Spinal cord (tissue), 10 donors: ENCODE results near the gene POLR2H. TPM values are rescaled to one million over a fixed set of nuclear protein-coding genes. Genes with fewer than 3 reads are reported as not detected.
"Not testable (repeated sequence)": the region's sequence is repeated elsewhere in the genome, so short reads cannot be mapped to it uniquely, and the experiment has no call there.

Experiments
- DNase-seq, 6 donors: peaks; one replicate each; pipeline versions ENCODE4 v3.0.0 to v3.0.0-alpha.2; 2013 to 2015; ENCODE audit warnings: low spot score in 6 of 6, low read depth in 4 of 6
- H3K27ac ChIP-seq: one replicate; pipeline ENCODE4 v1.5.1; 2013; ENCODE audit warnings: low read depth, low read length, control low read depth
- H3K27me3 ChIP-seq: one replicate; pipeline ENCODE4 v1.6.1; 2013; ENCODE audit warnings: low read length; ENCODE audit not compliant: control insufficient read depth, insufficient read depth
- H3K36me3 ChIP-seq: one replicate; pipeline ENCODE4 v1.6.1; 2013; ENCODE audit warnings: low read length; ENCODE audit not compliant: control insufficient read depth, insufficient read depth
- H3K4me1 ChIP-seq: one replicate; pipeline ENCODE4 v1.6.1; 2013; ENCODE audit warnings: low read length; ENCODE audit not compliant: control insufficient read depth, insufficient read depth
- H3K4me3 ChIP-seq: one replicate; pipeline ENCODE4 v1.5.1; 2013; ENCODE audit warnings: low read depth, low read length, control low read depth
- H3K9me3 ChIP-seq: one replicate; pipeline ENCODE4 v1.6.1; 2013; ENCODE audit warnings: low read length; ENCODE audit not compliant: control insufficient read depth, insufficient read depth
- WGBS: methylation state at CpG from one replicate; pipeline ENCODE4 v1.1.5; 2013; ENCODE audit warnings: missing lambda C conversion rate; ENCODE audit not compliant: insufficient coverage; 5-methylcytosine and 5-hydroxymethylcytosine counted together
- polyA plus RNA-seq, 2 donors: library from polyadenylated mRNA; unstranded; fragments of 120-200 nt; gene quantifications; one replicate each; pipeline ENCODE4 v1.2.1, GENCODE V29; 2013; ENCODE audit not compliant: insufficient read length in 2 of 2
- total RNA-seq, 2 donors: library from RNA; depleted of rRNA in 1 of 2; stranded (reverse); fragments of 120-200 nt in 1 of 2; fragments of >200 nt in 1 of 2; gene quantifications; one replicate each; pipeline versions ENCODE4 v1.2.3 to v1.2.4, GENCODE V29; 2013 to 2014
- donor health status: healthy.

POLR2H gene
- total and polyA plus RNA-seq, 4 donors = 45.4 to 81.2 (median 65.5) TPM

DNA sequence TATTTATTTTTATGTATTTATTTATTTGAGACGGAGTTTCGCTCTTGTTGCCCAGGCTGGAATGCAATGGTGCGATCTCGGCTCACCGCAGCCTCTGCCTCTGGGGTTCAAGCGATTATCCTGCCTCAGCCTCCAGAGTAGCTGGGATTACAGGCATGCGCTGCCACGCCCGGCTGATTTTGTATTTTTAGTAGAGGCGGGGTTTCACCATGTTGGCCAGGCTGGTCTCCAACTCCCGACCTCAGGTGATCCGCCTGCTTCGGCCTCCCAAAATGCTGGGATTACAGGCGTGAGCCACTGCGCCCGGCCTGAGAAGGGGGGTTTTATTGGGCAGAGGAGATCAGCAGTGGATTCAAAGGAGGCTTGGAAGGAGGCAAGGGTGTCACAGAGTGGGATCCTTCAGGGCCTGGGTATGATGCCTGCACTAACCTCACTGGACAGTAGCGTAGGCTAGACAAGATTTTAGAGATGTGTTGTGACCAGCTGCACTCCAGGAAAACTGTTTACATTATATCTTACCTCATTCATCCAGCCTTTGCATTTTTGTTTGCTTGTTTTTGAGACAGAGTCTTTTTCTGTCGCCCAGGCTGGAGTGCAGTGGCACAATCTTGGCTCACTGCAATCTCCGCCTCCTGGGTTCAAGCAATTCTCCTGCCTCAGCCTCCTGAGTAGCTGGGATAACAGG lies 21.9 kb upstream of the POLR2H start:
- peak overlapping the region; percentile 88 for H3K27ac ChIP-seq
- H3K27me3 ChIP-seq, H3K9me3 ChIP-seq, DNase-seq, H3K4me3 ChIP-seq: not testable (repeated sequence)
- 82% methylated on average over 16 of the region's 19 CpGs for WGBS
- H3K36me3 ChIP-seq = peaks cover 48% of the 10 kb centered on the region
- H3K4me1 ChIP-seq = peaks cover 66% of the 10 kb centered on the region

DNA sequence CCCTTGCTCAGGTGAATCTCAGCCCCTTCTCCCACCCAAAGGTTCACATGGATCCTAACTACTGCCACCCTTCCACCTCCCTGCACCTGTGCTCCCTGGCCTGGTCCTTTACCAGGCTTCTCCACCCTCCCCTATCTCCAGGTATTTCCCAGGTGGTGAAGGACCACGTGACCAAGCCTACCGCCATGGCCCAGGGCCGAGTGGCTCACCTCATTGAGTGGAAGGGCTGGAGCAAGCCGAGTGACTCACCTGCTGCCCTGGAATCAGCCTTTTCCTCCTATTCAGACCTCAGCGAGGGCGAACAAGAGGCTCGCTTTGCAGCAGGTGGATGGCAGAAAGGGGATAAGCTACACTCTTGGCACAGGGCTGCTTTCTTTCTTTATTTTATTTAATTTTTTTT lies 19.6 kb upstream of the POLR2H start:
- no peaks in the 10 kb centered on the region for H3K9me3 ChIP-seq
- H3K27me3 ChIP-seq = no peaks in the 10 kb centered on the region
- H3K36me3 ChIP-seq = peaks cover 60% of the 10 kb centered on the region
- H3K4me1 ChIP-seq = peaks cover 72% of the 10 kb centered on the region
- no peak for DNase-seq
- WGBS = 94% methylated on average over 3 of the region's 7 CpGs
- no peak overlapping the region for H3K4me3 ChIP-seq
- H3K27ac ChIP-seq = no peak overlapping the region

DNA sequence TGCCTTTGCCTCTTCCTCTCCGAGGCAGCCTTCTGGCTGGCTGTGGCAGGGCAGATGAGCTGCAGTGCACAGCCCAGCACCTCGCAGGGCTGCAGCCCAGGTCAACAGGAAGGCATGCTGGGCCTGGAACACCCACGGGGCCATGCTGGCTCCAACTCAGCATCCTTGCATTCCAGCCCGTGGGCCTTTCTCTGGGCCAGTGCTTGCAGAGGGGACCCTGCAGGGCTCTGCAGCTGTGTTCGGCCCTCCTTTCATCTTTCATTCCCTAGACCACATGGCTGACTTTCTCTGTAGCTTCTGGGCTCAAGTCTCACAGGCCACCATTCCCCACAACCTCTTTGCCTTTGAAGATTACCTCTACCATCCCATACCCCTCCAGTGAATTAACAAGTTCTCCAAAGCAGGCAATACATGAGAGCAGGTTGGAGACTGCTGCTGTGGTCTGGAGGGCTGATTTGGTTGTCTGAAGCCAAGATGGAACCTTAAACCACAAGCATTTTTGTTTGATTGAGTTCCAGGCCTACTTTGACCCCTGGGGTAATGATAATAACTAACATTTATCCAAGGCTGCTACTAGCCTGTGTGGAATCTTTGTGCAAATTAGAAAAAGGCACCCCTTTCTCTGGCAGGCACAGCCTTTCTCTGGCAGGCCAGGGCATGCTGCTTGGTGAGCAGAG lies 18.2 kb upstream of the POLR2H start:
- Histone ChIP-seq H3K36me3 (peaks cover 66% of the 10 kb centered on the region), H3K9me3 (no peaks in the 10 kb centered on the region), H3K27ac (no peak overlapping the region), H3K4me3 (no peak overlapping the region), H3K27me3 (no peaks in the 10 kb centered on the region), H3K4me1 (peaks cover 62% of the 10 kb centered on the region)
- peak in 1 of 6 donors; percentile 68 for DNase-seq
- 47% methylated on average over 5 of the region's 5 CpGs for WGBS

DNA sequence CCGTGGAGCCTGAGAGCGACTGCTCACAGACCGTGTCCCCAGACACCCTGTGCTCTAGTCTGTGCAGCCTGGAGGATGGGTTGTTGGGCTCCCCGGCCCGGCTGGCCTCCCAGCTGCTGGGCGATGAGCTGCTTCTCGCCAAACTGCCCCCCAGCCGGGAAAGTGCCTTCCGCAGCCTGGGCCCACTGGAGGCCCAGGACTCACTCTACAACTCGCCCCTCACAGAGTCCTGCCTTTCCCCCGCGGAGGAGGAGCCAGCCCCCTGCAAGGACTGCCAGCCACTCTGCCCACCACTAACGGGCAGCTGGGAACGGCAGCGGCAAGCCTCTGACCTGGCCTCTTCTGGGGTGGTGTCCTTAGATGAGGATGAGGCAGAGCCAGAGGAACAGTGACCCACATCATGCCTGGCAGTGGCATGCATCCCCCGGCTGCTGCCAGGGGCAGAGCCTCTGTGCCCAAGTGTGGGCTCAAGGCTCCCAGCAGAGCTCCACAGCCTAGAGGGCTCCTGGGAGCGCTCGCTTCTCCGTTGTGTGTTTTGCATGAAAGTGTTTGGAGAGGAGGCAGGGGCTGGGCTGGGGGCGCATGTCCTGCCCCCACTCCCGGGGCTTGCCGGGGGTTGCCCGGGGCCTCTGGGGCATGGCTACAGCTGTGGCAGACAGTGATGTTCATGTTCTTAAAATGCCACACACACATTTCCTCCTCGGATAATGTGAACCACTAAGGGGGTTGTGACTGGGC lies 16.8 kb upstream of the POLR2H start:
- no peaks in the 10 kb centered on the region for H3K9me3 ChIP-seq
- DNase-seq = no peak
- no peaks in the 10 kb centered on the region for H3K27me3 ChIP-seq
- H3K36me3 ChIP-seq = peaks cover 64% of the 10 kb centered on the region
- 39% methylated on average over 14 of the region's 24 CpGs for WGBS
- H3K4me3 ChIP-seq = no peak overlapping the region
- peaks cover 48% of the 10 kb centered on the region for H3K4me1 ChIP-seq
- H3K27ac ChIP-seq = peak overlapping the region; percentile 79

DNA sequence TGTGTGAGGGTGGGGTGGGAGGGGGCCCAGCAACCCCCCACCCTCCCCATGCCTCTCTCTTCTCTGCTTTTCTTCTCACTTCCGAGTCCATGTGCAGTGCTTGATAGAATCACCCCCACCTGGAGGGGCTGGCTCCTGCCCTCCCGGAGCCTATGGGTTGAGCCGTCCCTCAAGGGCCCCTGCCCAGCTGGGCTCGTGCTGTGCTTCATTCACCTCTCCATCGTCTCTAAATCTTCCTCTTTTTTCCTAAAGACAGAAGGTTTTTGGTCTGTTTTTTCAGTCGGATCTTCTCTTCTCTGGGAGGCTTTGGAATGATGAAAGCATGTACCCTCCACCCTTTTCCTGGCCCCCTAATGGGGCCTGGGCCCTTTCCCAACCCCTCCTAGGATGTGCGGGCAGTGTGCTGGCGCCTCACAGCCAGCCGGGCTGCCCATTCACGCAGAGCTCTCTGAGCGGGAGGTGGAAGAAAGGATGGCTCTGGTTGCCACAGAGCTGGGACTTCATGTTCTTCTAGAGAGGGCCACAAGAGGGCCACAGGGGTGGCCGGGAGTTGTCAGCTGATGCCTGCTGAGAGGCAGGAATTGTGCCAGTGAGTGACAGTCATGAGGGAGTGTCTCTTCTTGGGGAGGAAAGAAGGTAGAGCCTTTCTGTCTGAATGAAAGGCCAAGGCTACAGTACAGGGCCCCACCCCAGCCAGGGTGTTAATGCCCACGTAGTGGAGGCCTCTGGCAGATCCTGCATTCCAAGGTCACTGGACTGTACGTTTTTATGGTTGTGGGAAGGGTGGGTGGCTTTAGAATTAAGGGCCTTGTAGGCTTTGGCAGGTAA lies 16.0 kb upstream of the POLR2H start:
- H3K4me3 ChIP-seq = no peak overlapping the region

DNA sequence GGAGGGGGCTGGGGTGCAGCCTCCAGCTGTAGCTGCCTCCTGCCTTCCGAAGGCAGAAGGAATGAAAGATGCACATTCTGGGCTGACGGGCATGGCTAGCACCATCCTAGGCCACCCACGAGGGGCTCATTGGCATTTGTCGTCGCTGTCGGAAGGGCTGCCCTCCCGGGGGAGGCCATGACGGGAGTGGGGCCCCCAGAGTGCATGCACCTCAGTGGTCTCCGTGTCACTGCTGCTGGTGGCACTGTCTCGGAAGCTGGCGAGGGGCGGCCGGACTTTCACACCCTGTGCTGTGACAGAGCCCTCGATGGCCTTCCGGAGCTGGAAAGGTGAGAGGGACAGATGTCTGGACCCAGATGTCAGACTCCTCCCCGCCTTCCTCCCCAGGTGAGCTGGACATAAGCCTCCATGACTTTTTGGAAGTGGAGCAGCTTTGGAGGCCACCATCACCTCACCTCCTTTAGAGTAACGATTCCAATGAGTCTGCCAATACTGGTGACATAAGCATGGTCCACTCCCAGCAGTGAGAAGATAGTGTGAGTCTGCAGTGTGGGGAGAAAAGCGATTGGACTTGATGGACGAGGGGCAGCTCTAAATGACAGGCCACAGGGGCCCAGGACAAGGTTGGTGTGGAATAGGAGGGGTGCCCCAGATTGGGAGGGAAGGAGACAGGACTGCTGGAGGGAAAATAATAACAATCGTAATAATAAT lies 14.9 kb upstream of the POLR2H start:
- H3K27me3 ChIP-seq = no peaks in the 10 kb centered on the region
- H3K27ac ChIP-seq = no peak overlapping the region
- no peak for DNase-seq
- peaks cover 41% of the 10 kb centered on the region for H3K4me1 ChIP-seq
- 82% methylated on average over 18 of the region's 20 CpGs for WGBS
- H3K4me3 ChIP-seq = no peak overlapping the region
- H3K36me3 ChIP-seq = peaks cover 58% of the 10 kb centered on the region
- no peaks in the 10 kb centered on the region for H3K9me3 ChIP-seq

More for the DNA sequence above, 16.0 kb upstream of the POLR2H start:
- H3K27me3 ChIP-seq = no peaks in the 10 kb centered on the region
- H3K36me3 ChIP-seq = peaks cover 62% of the 10 kb centered on the region
- H3K4me1 ChIP-seq = peaks cover 41% of the 10 kb centered on the region
- WGBS = 10% methylated on average over 9 of the region's 14 CpGs
- peak overlapping the region; percentile 79 for H3K27ac ChIP-seq
- DNase-seq = peak in 3 of 6 donors; percentile 73 to 88 (median 82)
- H3K9me3 ChIP-seq = no peaks in the 10 kb centered on the region

DNA sequence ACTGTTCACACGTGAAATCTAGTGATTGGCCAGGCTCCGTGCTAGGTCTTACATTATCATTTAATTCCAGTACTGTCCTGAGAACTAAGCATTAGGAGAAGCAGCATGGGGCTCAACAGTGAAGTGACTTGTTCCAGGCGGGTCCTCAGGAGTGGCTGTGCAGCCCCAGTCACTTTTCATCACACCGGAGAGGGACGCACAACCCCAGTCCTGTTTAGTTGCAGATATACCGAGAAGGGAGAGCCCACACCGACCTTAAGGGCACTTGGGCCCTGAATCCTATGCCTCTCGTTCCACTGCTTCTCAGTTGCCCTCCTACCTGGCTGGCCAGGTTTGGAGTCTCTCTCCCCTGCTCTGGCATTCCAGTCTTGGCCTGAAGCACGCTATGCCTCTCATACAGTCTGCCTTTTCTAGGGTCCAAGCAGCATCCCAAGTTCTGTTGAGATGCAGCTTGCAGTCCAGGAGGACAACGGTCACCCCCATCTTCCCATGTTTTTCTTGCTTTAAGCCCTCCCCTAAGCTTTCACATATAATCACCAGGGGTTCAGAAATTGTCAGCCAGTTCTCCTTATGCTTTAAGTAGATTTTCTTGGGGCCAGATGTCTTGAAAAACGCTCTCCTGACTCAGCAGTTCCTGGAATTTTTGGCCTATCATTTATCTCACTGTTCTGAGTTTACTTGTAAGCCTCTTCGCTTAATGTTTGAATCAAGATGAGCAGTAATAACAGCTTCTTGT lies 14.0 kb upstream of the POLR2H start:
- peaks cover 58% of the 10 kb centered on the region for H3K36me3 ChIP-seq
- H3K4me1 ChIP-seq = peaks cover 50% of the 10 kb centered on the region
- peak overlapping the region; percentile 25 for H3K27ac ChIP-seq
- 85% methylated on average over 8 of the region's 12 CpGs for WGBS
- H3K9me3 ChIP-seq = no peaks in the 10 kb centered on the region
- no peaks in the 10 kb centered on the region for H3K27me3 ChIP-seq
- H3K4me3 ChIP-seq = no peak overlapping the region
- DNase-seq = peak in 1 of 6 donors; percentile 47

DNA sequence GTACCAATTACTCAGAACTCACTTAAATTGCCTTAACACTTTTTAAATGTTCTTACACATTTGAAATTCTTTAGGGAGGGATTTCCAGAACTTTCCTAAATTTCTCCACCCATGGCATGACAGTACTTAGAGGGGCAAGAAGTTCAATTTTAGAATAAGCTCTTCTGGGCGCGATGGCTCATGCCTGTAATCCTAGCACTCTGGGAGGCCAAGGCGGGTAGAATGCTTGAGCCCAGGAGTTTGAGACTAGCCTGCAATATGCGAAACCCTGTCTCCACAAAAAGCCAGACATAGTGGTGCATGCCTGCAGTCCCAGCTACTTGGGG lies 13.5 kb upstream of the POLR2H start:
- WGBS = 100% methylated on average over 3 of the region's 4 CpGs
- no peak overlapping the region for H3K4me3 ChIP-seq
- H3K36me3 ChIP-seq = peaks cover 58% of the 10 kb centered on the region
- no peak overlapping the region for H3K27ac ChIP-seq
- no peaks in the 10 kb centered on the region for H3K27me3 ChIP-seq
- DNase-seq = no peak
- no peaks in the 10 kb centered on the region for H3K9me3 ChIP-seq
- H3K4me1 ChIP-seq = peaks cover 52% of the 10 kb centered on the region
